ENCODE data around the gene RIC8A.
"Not testable (repeated sequence)": the region's sequence is repeated elsewhere in the genome, so short reads cannot be mapped to it uniquely, and the experiment has no call there.

RIC8A gene

GRCh38 chr11:220641-221215, 13.2 kb downstream of the RIC8A start:
- not testable (repeated sequence) for DNase-seq

GRCh38 chr11:221539-221938, 14.0 kb downstream of the RIC8A start:
- DNase-seq, result no peak

- no peak for DNase-seq
Observed at GRCh38 chr11:221998-222789, 14.7 kb downstream of the RIC8A start.

- DNase-seq, result no peak
Observed at GRCh38 chr11:223026-223789, 15.7 kb downstream of the RIC8A start.

- DNase-seq, result no peak
Observed at GRCh38 chr11:223884-224283, 16.4 kb downstream of the RIC8A start.

- no peak for DNase-seq
Observed at GRCh38 chr11:224424-224823, 16.9 kb downstream of the RIC8A start.

- peak; percentile 4 for DNase-seq
Observed at GRCh38 chr11:225734-226453, 18.4 kb downstream of the RIC8A start.

- DNase-seq, result no peak
Observed at GRCh38 chr11:227824-228379, 20.4 kb downstream of the RIC8A start.

GRCh38 chr11:230431-230830, 22.9 kb downstream of the RIC8A start:
- no peak for DNase-seq

- no peak for DNase-seq
Observed at GRCh38 chr11:232783-233565, 25.5 kb downstream of the RIC8A start.

- DNase-seq, result no peak
Observed at GRCh38 chr11:235180-235579, 27.7 kb downstream of the RIC8A start.

GRCh38 chr11:235609-235996, 28.1 kb downstream of the RIC8A start:
- DNase-seq, result peak; percentile 25

- DNase-seq, result peak; percentile 74
Observed at GRCh38 chr11:235997-236773, 28.7 kb downstream of the RIC8A start, which contains the start of gene SIRT3. Gene SIRT3, minus strand, starts transcription at chr11:236342. Its CDS starts 14 bp downstream, at chr11:236328.

GRCh38 chr11:236774-237767, 29.6 kb downstream of the RIC8A start, which contains the start of gene PSMD13:
Gene PSMD13, plus strand, starts transcription at chr11:236976. Its CDS starts 74 bp downstream, at chr11:237050.
- peak; percentile 69 for DNase-seq

GRCh38 chr11:238346-238745, 30.8 kb downstream of the RIC8A start:
- DNase-seq, result not testable (repeated sequence)

- DNase-seq, result no peak
Observed at GRCh38 chr11:240315-240714, 32.8 kb downstream of the RIC8A start.

GRCh38 chr11:241634-242033, 34.1 kb downstream of the RIC8A start:
- no peak for DNase-seq

- no peak for DNase-seq
Observed at GRCh38 chr11:244376-244775, 36.9 kb downstream of the RIC8A start.

GRCh38 chr11:249062-249461, 41.6 kb downstream of the RIC8A start:
- no peak for DNase-seq

- no peak for DNase-seq
Observed at GRCh38 chr11:250274-250673, 42.8 kb downstream of the RIC8A start.

All from NCI-H2171 treated with DMSO at 0.1 percent for 48 hours (cell line).